ENCODE data around the gene LCE1C. TPM values are rescaled to one million over a fixed set of nuclear protein-coding genes. Genes with fewer than 3 reads are reported as not detected.

LCE1C gene
- total and polyA plus RNA-seq, 2 of the 4 experiments (the other 2 are of a cell fraction): not detected

GRCh38 chr1:152759453-152760173 is 46.8 kb downstream of the LCE1C start:
- no peaks in the 10 kb centered on the region for H4K20me1 ChIP-seq (ENCODE audit: insufficient read depth, low read length)
- no peak overlapping the region for H2BK120ac ChIP-seq (ENCODE audit: low read depth, low read length)
- no peak overlapping the region for H3K18ac ChIP-seq (ENCODE audit: low read depth, low read length)
- BruUV-seq (replicated peaks): no TSS peak
- CTCF ChIA-PET: no interaction called here
- no peaks in the 10 kb centered on the region for H3K36me3 ChIP-seq (ENCODE audit: control insufficient read depth, insufficient read depth, low read length)
- no CpG with 5 or more reads among the region's 8 CpGs for WGBS, 2 experiments (ENCODE audit: extremely low coverage in 2 of 2, insufficient read length in 1 of 2)
- no peak overlapping the region for H4K5ac ChIP-seq (ENCODE audit: low read depth, low read length)
- no peaks in the 10 kb centered on the region; the same call in 1 of the 2 replicates for H3K9me3 ChIP-seq (ENCODE audit: control insufficient read depth, insufficient read depth, low read length)
- H4K8ac ChIP-seq (ENCODE audit: low read depth in 2 of 2, low read length in 2 of 2): no peak overlapping the region
- POLR2A ChIA-PET (ENCODE audit: unreplicated experiment): no interaction called here
- H3K4me1 ChIP-seq (ENCODE audit: control insufficient read depth, insufficient read depth, low read length): no peaks in the 10 kb centered on the region
- H2AK5ac ChIP-seq (ENCODE audit: low read depth, low read length): no peak overlapping the region
- H2AFZ ChIP-seq (replicated peaks; ENCODE audit: low read length, poor library complexity): no peak overlapping the region
- H3K4me2 ChIP-seq (ENCODE audit: low read depth, low read length): no peak overlapping the region
- H2AK9ac ChIP-seq (replicated peaks; ENCODE audit: low read depth, low read length, poor library complexity): no peak overlapping the region
- DNase-seq: no peak
- no peak overlapping the region for H2BK5ac ChIP-seq (ENCODE audit: low read depth, low read length, poor library complexity, severe bottlenecking)
- H3K27ac ChIP-seq (ENCODE audit: insufficient read depth, low read length): no peak overlapping the region
- no peak overlapping the region for H2BK20ac ChIP-seq (ENCODE audit: low read depth, low read length)
- H3K9ac ChIP-seq (ENCODE audit: low read depth, low read length): no peak overlapping the region
- TF ChIP-seq NFE2L2 (IDR thresholded peaks at IDR 0.05; ENCODE audit: low read depth, low read length) (no peak), MXI1 (IDR thresholded peaks at IDR 0.05; ENCODE audit: borderline replicate concordance, low read depth, low read length) (no peak), USF2 (IDR thresholded peaks at IDR 0.05; ENCODE audit: low read depth, low read length) (no peak), CHD1 (IDR thresholded peaks at IDR 0.05; ENCODE audit: low read depth, low read length) (no peak), POLR2A (IDR thresholded peaks at IDR 0.05; ENCODE audit: low read depth, low read length) (no peak), MAFK (IDR thresholded peaks at IDR 0.05; ENCODE audit: low read depth, low read length) (no peak), CEBPB (IDR thresholded peaks at IDR 0.05; ENCODE audit: low read depth, low read length) (no peak), RAD21 (IDR thresholded peaks at IDR 0.05; ENCODE audit: low read length) (no peak), RFX5 (IDR thresholded peaks at IDR 0.05; ENCODE audit: low read depth, low read length) (no peak), CTCF (conservative IDR thresholded peaks at IDR 0.05; ENCODE audit: low read depth, low read length) (no peak), RCOR1 (IDR thresholded peaks at IDR 0.05; ENCODE audit: insufficient replicate concordance, low read length) (no peak)
- no peak overlapping the region for H4K91ac ChIP-seq (ENCODE audit: insufficient read depth, low read depth, low read length)
- in situ Hi-C loops (cut with MboI; ENCODE audit: low sequenced_read_pairs) (no loop called here), intact Hi-C loops (cut with micrococcal nuclease) (no loop called here), dilution Hi-C loops (cut with HindIII; ENCODE audit: low sequenced_read_pairs, unreplicated experiment) (no loop called here)
- H3K4me3 ChIP-seq (ENCODE audit: insufficient read depth, low read depth, low read length): no peak overlapping the region
- H3K56ac ChIP-seq (ENCODE audit: extremely low read depth, insufficient read depth, low read length): no peak overlapping the region
- H3K9me1 ChIP-seq (ENCODE audit: insufficient read depth, low read length): no peaks in the 10 kb centered on the region
- H2BK15ac ChIP-seq (ENCODE audit: low read depth, low read length): no peak overlapping the region; the same call in 2 of the 3 replicates
- no peaks in the 10 kb centered on the region for H3K79me1 ChIP-seq (ENCODE audit: low read depth in 1 of 2, low read length in 2 of 2)
- H3K23ac ChIP-seq (ENCODE audit: low read depth, low read length): no peak overlapping the region
- no peak overlapping the region for H3K4ac ChIP-seq (ENCODE audit: low read depth, low read length)
- H3K14ac ChIP-seq (replicated peaks; ENCODE audit: low read depth, low read length): no peak overlapping the region
- no peaks in the 10 kb centered on the region for H3K27me3 ChIP-seq (ENCODE audit: control insufficient read depth, insufficient read depth, low read length)
- ATAC-seq (ENCODE audit: low read depth): no peak

Measured in IMR-90 (cell line).